Neural cell (in vitro differentiated cells): Measurements from ENCODE around the gene SLC30A7. TPM values are rescaled to one million over a fixed set of nuclear protein-coding genes. Genes with fewer than 3 reads are reported as not detected.
A peak's percentile ranks its signal among the peaks of the same experiment; 100 is the strongest.

Source experiments
- H2AFZ ChIP-seq: fragments of 200-600, 300-800 bp; sonication (generic), shearing (Covaris generic); 2 replicates; pipeline ENCODE4 v1.6.0; 2014; ENCODE audit warnings: low read depth, mild to moderate bottlenecking, antibody characterized with exemption, low read length, moderate library complexity
- H3F3A ChIP-seq: fragments of 200-600 bp; shearing (Covaris generic); 2 replicates; pipeline ENCODE4 v1.6.1; 2016; ENCODE audit warnings: mild to moderate bottlenecking, moderate library complexity, mixed read lengths, antibody characterized with exemption, low read length; ENCODE audit not compliant: insufficient read depth, poor library complexity, severe bottlenecking
- H3K27ac ChIP-seq: fragments of 200-600, 300-800 bp; sonication (generic), shearing (Covaris generic); 2 replicates; pipeline ENCODE4 v1.5.1; 2014; ENCODE audit warnings: mild to moderate bottlenecking, low read length, moderate library complexity
- H3K27me3 ChIP-seq: fragments of 300-800, 200-600 bp; sonication (generic), shearing (Covaris generic); 2 replicates; pipeline ENCODE4 v1.6.0; 2014; ENCODE audit warnings: mild to moderate bottlenecking, low read depth, low read length, moderate library complexity; ENCODE audit not compliant: insufficient read depth
- H3K36me3 ChIP-seq: fragments of 300-800, 200-600 bp; sonication (generic), shearing (Covaris generic); 2 replicates; pipeline ENCODE4 v1.5.1; 2014; ENCODE audit warnings: mild to moderate bottlenecking, antibody characterized with exemption, low read length, moderate library complexity; ENCODE audit not compliant: insufficient read depth
- H3K4me2 ChIP-seq: fragments of 300-800, 200-600 bp; sonication (generic), shearing (Covaris generic); 2 replicates; pipeline ENCODE4 v1.6.0; 2014; ENCODE audit warnings: mild to moderate bottlenecking, low read length
- H3K4me3 ChIP-seq: fragments of 300-800, 200-600 bp; sonication (generic), shearing (Covaris generic); 2 replicates; pipeline ENCODE4 v1.5.1; 2014; ENCODE audit warnings: mild to moderate bottlenecking, low read length, moderate library complexity
- H3K79me2 ChIP-seq: fragments of 200-600 bp; shearing (Covaris generic); replicated peaks from 2 replicates; pipeline ENCODE4 v1.6.0; 2014; ENCODE audit warnings: mild to moderate bottlenecking, low read length, moderate library complexity; ENCODE audit not compliant: insufficient read depth
- H3K9ac ChIP-seq: fragments of 300-800, 200-600 bp; sonication (generic), shearing (Covaris generic); 2 replicates; pipeline ENCODE4 v1.6.1; 2016; ENCODE audit warnings: mild to moderate bottlenecking, low read length, mixed read lengths
- H3K9me2 ChIP-seq: fragments of 200-600 bp; shearing (Covaris generic); 2 replicates; pipeline ENCODE4 v1.6.1; 2016; ENCODE audit warnings: mild to moderate bottlenecking, low read length, mixed read lengths; ENCODE audit not compliant: insufficient read depth
- H3K9me3 ChIP-seq: fragments of 200-600, 300-800 bp; sonication (generic), shearing (Covaris generic); 2 replicates; pipeline ENCODE4 v1.6.1; 2016; ENCODE audit warnings: mild to moderate bottlenecking, mixed run types, low read length, moderate library complexity, mixed read lengths
- H4K20me1 ChIP-seq: fragments of 200-600 bp; shearing (Covaris generic); 2 replicates; pipeline ENCODE4 v1.6.1; 2016; ENCODE audit warnings: mild to moderate bottlenecking, mixed run types; ENCODE audit not compliant: insufficient read depth
- CTCF ChIP-seq: fragments of 450-650 bp; IDR thresholded peaks from 2 replicates; pipeline ENCODE4 v1.5.1; 2014; ENCODE audit warnings: antibody characterized with exemption, mild to moderate bottlenecking, moderate library complexity; ENCODE audit not compliant: poor library complexity, severe bottlenecking
- EP300 ChIP-seq: fragments of 450-650 bp; conservative IDR thresholded peaks from 2 replicates; pipeline ENCODE4 v1.6.1; 2014; ENCODE audit warnings: antibody characterized with exemption, mild to moderate bottlenecking, moderate library complexity; ENCODE audit not compliant: poor library complexity, severe bottlenecking
- EZH2 ChIP-seq: fragments of 200-600, 300-800 bp; shearing (Covaris generic), sonication (generic); IDR thresholded peaks from 2 replicates; pipeline ENCODE4 v1.6.1; 2014; ENCODE audit warnings: antibody characterized with exemption, low read length, borderline replicate concordance, mild to moderate bottlenecking; ENCODE audit not compliant: insufficient read depth, poor library complexity, severe bottlenecking
- MXI1 ChIP-seq: fragments of 450-650 bp; conservative IDR thresholded peaks from 2 replicates; pipeline ENCODE4 v1.6.1; 2014; ENCODE audit warnings: antibody characterized with exemption, mild to moderate bottlenecking; ENCODE audit not compliant: poor library complexity, severe bottlenecking
- POLR2AphosphoS5 ChIP-seq: IDR thresholded peaks from 2 replicates; pipeline ENCODE4 v1.6.1; 2012
- RAD21 ChIP-seq: fragments of 450-650 bp; conservative IDR thresholded peaks from 2 replicates; pipeline ENCODE4 v1.6.1; 2014; ENCODE audit warnings: antibody characterized with exemption, mild to moderate bottlenecking, moderate library complexity
- REST ChIP-seq: IDR thresholded peaks from 2 replicates; pipeline ENCODE4 v1.6.1; 2012; ENCODE audit warnings: borderline replicate concordance
- SMC3 ChIP-seq: fragments of 450-650 bp; conservative IDR thresholded peaks from 2 replicates; pipeline ENCODE4 v1.6.1; 2014; ENCODE audit warnings: antibody characterized with exemption, mild to moderate bottlenecking, moderate library complexity; ENCODE audit not compliant: poor library complexity
- TAF1 ChIP-seq: IDR thresholded peaks from 2 replicates; pipeline ENCODE4 v1.6.1; 2012; ENCODE audit warnings: low read depth
- polyA plus RNA-seq: library from polyadenylated mRNA; depleted of rRNA; stranded (reverse); fragments of >200 nt; gene quantifications from 2 replicates; pipeline ENCODE4 v1.2.3, GENCODE V29; 2014

Gene SLC30A7
- polyA plus RNA-seq, 1 donor from 2014 or later, result 19.8 TPM

DNA sequence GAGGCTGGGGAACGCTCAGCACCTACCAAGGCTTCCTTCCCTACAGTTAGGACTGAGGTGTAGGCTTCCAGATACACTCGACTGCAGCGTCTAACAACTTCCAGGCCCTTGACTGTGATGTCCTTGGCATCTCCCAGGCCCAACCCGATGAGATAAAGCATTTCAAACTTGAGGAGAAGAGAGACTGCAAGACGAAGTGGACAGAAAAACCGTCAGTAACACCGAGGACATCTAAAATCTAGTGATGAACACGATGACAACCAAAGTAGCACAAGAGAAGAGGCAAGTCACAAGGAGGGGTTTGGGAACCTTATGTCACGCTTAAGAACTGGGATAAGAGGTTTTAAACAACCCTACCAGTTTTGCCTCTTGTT, 129.4 kb downstream of the SLC30A7 start:
- H3K79me2 ChIP-seq, result peaks cover 19% of the 10 kb centered on the region

DNA sequence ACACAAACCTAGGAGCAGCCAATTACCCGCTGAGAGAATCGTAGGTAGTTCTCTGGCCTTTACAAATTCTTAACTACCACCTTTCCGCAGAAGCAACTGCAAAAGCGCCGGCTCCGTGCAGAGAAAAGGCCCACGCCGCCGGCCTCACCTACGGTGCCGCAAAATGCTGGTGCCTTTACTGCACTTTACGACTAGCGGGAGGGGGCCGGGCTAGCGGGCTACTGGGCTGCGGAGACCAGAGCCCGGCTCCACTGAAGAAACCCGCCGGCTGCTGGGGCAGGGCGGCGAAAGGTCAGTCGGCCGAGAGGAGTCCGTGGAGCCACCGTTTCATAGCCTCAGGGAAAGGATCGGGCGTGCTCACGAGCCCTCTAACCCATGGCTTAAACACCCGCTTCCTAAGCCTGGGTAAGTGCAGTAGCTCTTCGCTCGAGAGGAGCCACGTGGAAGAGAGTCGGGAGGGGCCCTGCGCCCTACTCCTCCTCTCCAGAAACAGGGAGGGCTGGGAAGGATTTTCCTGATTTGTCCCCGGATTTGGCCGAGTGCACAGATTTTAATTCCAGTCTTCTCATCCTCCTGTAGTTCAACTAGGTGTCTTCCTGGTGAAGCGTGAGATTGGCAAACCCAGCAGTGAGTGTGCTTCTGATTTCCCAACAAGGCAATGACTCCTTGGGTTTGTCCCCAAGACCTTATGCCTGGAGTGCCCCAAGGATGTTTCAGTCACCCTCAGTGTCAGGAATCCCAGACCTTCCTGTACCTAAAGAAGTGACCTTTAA, 130.0 kb downstream of the SLC30A7 start, which contains the start of gene DPH5:
Gene DPH5, minus strand, starts transcription at position 128 of the 773 bp plus-strand sequence. CDS start 341 bp downstream, outside the sequence.
- Histone ChIP-seq H3K36me3 (no peaks in the 10 kb centered on the region), H4K20me1 (no peaks in the 10 kb centered on the region), H3K4me2 (peak within 1 kb of the TSS; percentile 98), H3K4me3 (peak within 1 kb of the TSS; percentile 77), H3K27me3 (no peaks in the 10 kb centered on the region), H3F3A (no peaks in the 10 kb centered on the region), H3K9me3 (no peaks in the 10 kb centered on the region), H2AFZ (peak within 1 kb of the TSS; percentile 67), H3K79me2 (peaks cover 19% of the 10 kb centered on the region), H3K9me2 (no peaks in the 10 kb centered on the region), H3K27ac (peak within 1 kb of the TSS; percentile 66), H3K9ac (peak within 1 kb of the TSS; percentile 75)
- TF ChIP-seq POLR2AphosphoS5 (peak; percentile 53), EZH2 (no peak), CTCF (no peak), REST (peak; percentile 82)

More for the DNA sequence above, 129.4 kb downstream of the SLC30A7 start:
- H3K9me3 ChIP-seq, result no peaks in the 10 kb centered on the region
- TF ChIP-seq EP300 (no peak), REST (no peak), POLR2AphosphoS5 (no peak), TAF1 (no peak), RAD21 (no peak), CTCF (no peak), SMC3 (no peak), MXI1 (no peak), EZH2 (no peak)
- H3K4me3 ChIP-seq, result peak overlapping the region; percentile 77
- peak overlapping the region; percentile 76 for H3K4me2 ChIP-seq
- peak overlapping the region; percentile 75 for H3K9ac ChIP-seq
- H3K36me3 ChIP-seq, result no peaks in the 10 kb centered on the region
- peak overlapping the region; percentile 67 for H2AFZ ChIP-seq
- no peaks in the 10 kb centered on the region for H3F3A ChIP-seq
- no peaks in the 10 kb centered on the region for H3K9me2 ChIP-seq
- peak overlapping the region; percentile 66 for H3K27ac ChIP-seq
- H3K27me3 ChIP-seq, result no peaks in the 10 kb centered on the region
- no peaks in the 10 kb centered on the region for H4K20me1 ChIP-seq
